OCI-LY7 (cell line): ENCODE results near the gene TRHDE. TPM values are rescaled to one million over a fixed set of nuclear protein-coding genes. Genes with fewer than 3 reads are reported as not detected.
"Not testable (repeated sequence)": the region's sequence is repeated elsewhere in the genome, so short reads cannot be mapped to it uniquely, and the experiment has no call there.

Source experiments
- BruUV-seq: library from RNA; stranded (reverse); fragments of 400-500 nt; replicated peaks from 2 replicates; lab custom pipeline; 2021; lab: Mats Ljungman, UMichigan
- CTCF ChIA-PET: fragments of 300-600 bp; sonication (Branson Sonifier 250); formaldehyde crosslinking; loops from one replicate; lab custom pipeline; 2022; ENCODE audit warnings: antibody characterized with exemption; ENCODE audit not compliant: unreplicated experiment; lab: Charles Lee
- POLR2A ChIA-PET: fragments of 300-600 bp; sonication (Branson Sonifier 250); formaldehyde crosslinking; loops from one replicate; lab custom pipeline; 2022; ENCODE audit warnings: antibody characterized with exemption; lab: Charles Lee
- DNase-seq: peaks from one replicate; pipeline ENCODE4 v3.0.0-alpha.2; 2015; ENCODE audit warnings: low spot score
- H2AFZ ChIP-seq: fragments of 200-600 bp; sonication (generic), shearing (Covaris generic); 2 replicates; pipeline ENCODE4 v1.6.1; 2014; ENCODE audit warnings: mild to moderate bottlenecking, antibody characterized with exemption, low read length, moderate library complexity
- H3K27ac ChIP-seq: fragments of 200-600 bp; sonication (generic); 2 replicates; pipeline ENCODE4 v1.5.1; 2014; ENCODE audit warnings: mixed run types, low read depth, mild to moderate bottlenecking, moderate library complexity, low read length, inconsistent platforms; ENCODE audit not compliant: poor library complexity, severe bottlenecking
- H3K36me3 ChIP-seq: fragments of 200-600 bp; sonication (generic); 2 replicates; pipeline ENCODE4 v1.6.1; 2014; ENCODE audit warnings: mild to moderate bottlenecking, antibody characterized with exemption, low read length, moderate library complexity, mixed read lengths; ENCODE audit not compliant: insufficient read depth
- H3K4me1 ChIP-seq: fragments of 200-600 bp; sonication (generic); 2 replicates; pipeline ENCODE4 v1.5.1; 2014; ENCODE audit warnings: mild to moderate bottlenecking, low read length; ENCODE audit not compliant: insufficient read depth, poor library complexity, severe bottlenecking
- H3K4me2 ChIP-seq: fragments of 200-600 bp; sonication (generic); 2 replicates; pipeline ENCODE4 v1.6.1; 2014; ENCODE audit warnings: mild to moderate bottlenecking, low read length
- H3K4me3 ChIP-seq: fragments of 200-600 bp; sonication (generic); 2 replicates; pipeline ENCODE4 v1.5.1; 2014; ENCODE audit warnings: mild to moderate bottlenecking, low read depth, low read length; ENCODE audit not compliant: poor library complexity, severe bottlenecking
- H3K79me2 ChIP-seq: fragments of 200-600 bp; sonication (generic); 2 replicates; pipeline ENCODE4 v1.6.1; 2016; ENCODE audit warnings: low read depth, mild to moderate bottlenecking, low read length, moderate library complexity, mixed read lengths; ENCODE audit not compliant: insufficient read depth
- H3K9me2 ChIP-seq: fragments of 200-600 bp; sonication (generic); 2 replicates; pipeline ENCODE4 v1.6.1; 2016; ENCODE audit warnings: mild to moderate bottlenecking, low read length, mixed read lengths; ENCODE audit not compliant: insufficient read depth
- H3K9me3 ChIP-seq: fragments of 200-600 bp; sonication (generic); 2 replicates; pipeline ENCODE4 v1.6.1; 2014; ENCODE audit warnings: mild to moderate bottlenecking, mixed run types, low read length, mixed read lengths
- H4K20me1 ChIP-seq: fragments of 200-600 bp; sonication (generic); 2 replicates; pipeline ENCODE4 v1.6.1; 2014; ENCODE audit warnings: mild to moderate bottlenecking, antibody characterized with exemption, low read length, moderate library complexity, mixed read lengths; ENCODE audit not compliant: insufficient read depth
- EZH2phosphoT487 ChIP-seq: fragments of 200-600 bp; sonication (generic); IDR thresholded peaks from 2 replicates; pipeline ENCODE4 v1.6.1; 2018; ENCODE audit warnings: low read depth, borderline replicate concordance, mild to moderate bottlenecking, mixed run types, antibody characterized with exemption, low read length, moderate library complexity, mixed read lengths
- intact Hi-C: fragments of 100-400 bp; cut with micrococcal nuclease; formaldehyde crosslinking; loops from one replicate; pipeline ENCODE4 v1.10.0; 2022; ENCODE audit not compliant: unreplicated experiment
- total RNA-seq, 2 experiments: library from RNA; depleted of rRNA in 1 of 2; stranded (reverse); fragments of >200 nt in 1 of 2; shearing (Covaris generic) in 1 of 2; gene quantifications; 2 replicates each; pipeline ENCODE4 v1.2.3, GENCODE V29; 2014 to 2022
- TF ChIP-seq, protein P1 (sequence below): fragments of 200-600 bp; sonication (generic); conservative IDR thresholded peaks from 2 replicates; pipeline ENCODE4 v1.5.1; 2014; ENCODE audit warnings: mild to moderate bottlenecking, antibody characterized with exemption, low read length, moderate library complexity, mixed read lengths

Gene TRHDE
- total RNA-seq, 2 experiments from 2014 or later, result not detected

DNA sequence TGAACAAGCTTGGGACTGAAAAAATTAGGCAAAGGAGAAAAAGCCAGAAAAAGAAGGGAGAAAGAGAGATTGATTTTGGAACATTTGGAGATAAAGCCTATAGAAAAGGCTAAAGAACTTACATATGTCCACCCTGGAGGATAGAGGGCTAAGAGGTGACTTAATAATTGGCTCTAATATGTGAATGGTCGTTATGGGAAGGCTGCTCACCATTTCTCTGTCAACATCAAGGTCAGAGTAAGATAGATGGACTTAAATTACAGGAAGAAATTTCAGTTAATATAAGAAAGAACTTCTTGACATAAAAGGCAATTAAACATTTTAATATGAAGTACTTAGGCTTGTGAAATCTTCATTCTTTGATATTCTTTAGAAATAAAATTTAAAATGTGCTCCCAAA, 238.6 kb downstream of the TRHDE start:
- TF ChIP-seq, protein P1, sequence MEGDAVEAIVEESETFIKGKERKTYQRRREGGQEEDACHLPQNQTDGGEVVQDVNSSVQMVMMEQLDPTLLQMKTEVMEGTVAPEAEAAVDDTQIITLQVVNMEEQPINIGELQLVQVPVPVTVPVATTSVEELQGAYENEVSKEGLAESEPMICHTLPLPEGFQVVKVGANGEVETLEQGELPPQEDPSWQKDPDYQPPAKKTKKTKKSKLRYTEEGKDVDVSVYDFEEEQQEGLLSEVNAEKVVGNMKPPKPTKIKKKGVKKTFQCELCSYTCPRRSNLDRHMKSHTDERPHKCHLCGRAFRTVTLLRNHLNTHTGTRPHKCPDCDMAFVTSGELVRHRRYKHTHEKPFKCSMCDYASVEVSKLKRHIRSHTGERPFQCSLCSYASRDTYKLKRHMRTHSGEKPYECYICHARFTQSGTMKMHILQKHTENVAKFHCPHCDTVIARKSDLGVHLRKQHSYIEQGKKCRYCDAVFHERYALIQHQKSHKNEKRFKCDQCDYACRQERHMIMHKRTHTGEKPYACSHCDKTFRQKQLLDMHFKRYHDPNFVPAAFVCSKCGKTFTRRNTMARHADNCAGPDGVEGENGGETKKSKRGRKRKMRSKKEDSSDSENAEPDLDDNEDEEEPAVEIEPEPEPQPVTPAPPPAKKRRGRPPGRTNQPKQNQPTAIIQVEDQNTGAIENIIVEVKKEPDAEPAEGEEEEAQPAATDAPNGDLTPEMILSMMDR, result no peak
- TF ChIP-seq EZH2phosphoT487, result no peak
- no peak for DNase-seq
- no TSS peak for BruUV-seq
- Histone ChIP-seq H2AFZ (no peak overlapping the region), H3K27ac (no peak overlapping the region), H3K4me1 (no peaks in the 10 kb centered on the region), H3K79me2 (no peaks in the 10 kb centered on the region), H3K9me3 (no peaks in the 10 kb centered on the region), H3K4me3 (no peak overlapping the region), H3K4me2 (no peak overlapping the region), H4K20me1 (no peaks in the 10 kb centered on the region), H3K9me2 (no peaks in the 10 kb centered on the region), H3K36me3 (no peaks in the 10 kb centered on the region)
- intact Hi-C loops, result no loop called here
- CTCF ChIA-PET, result no interaction called here
- POLR2A ChIA-PET, result interaction anchor here (0.6 to 1.2 kb wide), 2 partner anchors 10 to 13 kb away, joined by 3 read pairs; no protein-coding TSS in a partner anchor

DNA sequence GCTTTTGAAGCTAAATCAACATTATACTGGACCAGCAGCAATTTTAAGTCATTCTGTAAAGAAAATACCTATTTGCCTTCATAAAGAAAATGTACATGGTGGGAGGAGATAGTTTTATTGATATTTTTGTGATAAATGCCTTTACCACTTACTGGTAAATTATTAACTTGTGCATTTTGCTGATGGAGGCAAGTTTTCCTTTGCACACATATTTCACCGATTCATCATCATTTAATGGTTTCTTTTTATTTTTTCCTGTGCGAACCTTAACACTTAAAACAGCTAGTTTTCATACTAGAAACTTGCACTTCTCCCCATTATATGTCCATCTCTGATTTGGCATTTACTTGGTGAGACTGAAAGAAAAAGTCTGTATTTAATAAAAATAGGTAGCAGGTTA, 239.3 kb downstream of the TRHDE start:
- intact Hi-C loops, result no loop called here
- no peak for DNase-seq
- H3K36me3 ChIP-seq, result no peaks in the 10 kb centered on the region
- no peaks in the 10 kb centered on the region for H3K79me2 ChIP-seq
- ChIA-PET POLR2A (interaction anchor here (1.2 kb wide), 1 partner anchor 10 kb away, joined by 3 read pairs; no protein-coding TSS in a partner anchor), CTCF (no interaction called here)
- no peak overlapping the region for H3K4me2 ChIP-seq
- no peaks in the 10 kb centered on the region for H3K4me1 ChIP-seq
- H2AFZ ChIP-seq, result no peak overlapping the region
- TF ChIP-seq, protein P1, result no peak
- no peak for TF ChIP-seq EZH2phosphoT487
- H3K27ac ChIP-seq, result no peak overlapping the region
- no peaks in the 10 kb centered on the region for H3K9me2 ChIP-seq
- BruUV-seq, result no TSS peak
- no peaks in the 10 kb centered on the region for H3K9me3 ChIP-seq
- no peak overlapping the region for H3K4me3 ChIP-seq
- no peaks in the 10 kb centered on the region for H4K20me1 ChIP-seq

DNA sequence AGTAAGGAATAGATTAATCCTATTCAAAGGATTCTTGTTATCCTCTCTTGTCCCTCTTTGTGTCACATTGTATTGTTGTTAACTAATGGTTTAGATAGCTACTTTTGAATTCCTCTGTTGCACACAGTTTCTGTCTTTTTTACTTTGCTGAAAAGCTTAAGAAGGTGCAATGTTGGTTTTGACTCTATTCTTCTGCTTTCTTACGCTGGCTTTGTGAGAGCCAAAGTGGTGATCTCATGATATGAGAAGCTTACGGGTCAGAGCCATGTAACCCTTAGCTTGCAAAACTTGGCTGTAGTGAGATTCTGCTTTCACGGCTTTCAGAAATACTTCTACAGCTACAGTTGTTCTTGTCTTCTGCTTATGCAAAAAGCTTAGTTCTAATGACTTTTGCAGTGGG, 239.7 kb downstream of the TRHDE start:
- H3K4me2 ChIP-seq, result no peak overlapping the region
- no peak overlapping the region for H3K4me3 ChIP-seq
- TF ChIP-seq, protein P1, result no peak
- no peak for TF ChIP-seq EZH2phosphoT487
- no peak overlapping the region for H2AFZ ChIP-seq
- no TSS peak for BruUV-seq
- no peaks in the 10 kb centered on the region for H3K36me3 ChIP-seq
- ChIA-PET POLR2A (no interaction called here), CTCF (no interaction called here)
- H3K79me2 ChIP-seq, result no peaks in the 10 kb centered on the region
- H3K9me3 ChIP-seq, result no peaks in the 10 kb centered on the region
- H3K4me1 ChIP-seq, result no peaks in the 10 kb centered on the region
- DNase-seq, result no peak
- no peaks in the 10 kb centered on the region for H3K9me2 ChIP-seq
- intact Hi-C loops, result no loop called here
- no peaks in the 10 kb centered on the region for H4K20me1 ChIP-seq
- H3K27ac ChIP-seq, result no peak overlapping the region

DNA sequence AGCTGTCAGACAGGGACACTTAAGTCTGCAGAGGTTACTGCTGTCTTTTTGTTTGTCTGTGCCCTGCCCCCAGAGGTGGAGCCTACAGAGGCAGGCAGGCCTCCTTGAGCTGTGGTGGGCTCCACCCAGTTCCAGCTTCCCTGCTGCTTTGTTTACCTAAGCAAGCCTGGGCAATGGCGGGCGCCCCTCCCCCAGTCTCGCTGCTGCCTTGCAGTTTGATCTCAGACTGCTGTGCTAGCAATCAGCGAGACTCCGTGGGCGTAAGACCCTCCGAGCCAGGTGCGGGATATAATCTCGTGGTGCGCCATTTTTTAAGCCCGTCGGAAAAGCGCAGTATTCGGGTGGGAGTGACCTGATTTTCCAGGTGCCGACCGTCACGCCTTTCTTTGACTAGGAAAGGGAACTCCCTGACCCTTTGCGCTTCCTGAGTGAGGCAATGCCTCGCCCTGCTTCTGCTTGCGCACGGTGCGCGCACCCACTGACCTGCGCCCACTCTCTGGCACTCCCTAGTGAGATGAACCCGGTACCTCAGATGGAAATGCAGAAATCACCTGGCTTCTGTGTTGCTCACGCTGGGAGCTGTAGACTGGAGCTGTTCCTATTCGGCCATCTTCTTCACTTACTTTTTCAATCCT, 248.0 kb downstream of the TRHDE start:
- BruUV-seq, H3K79me2 ChIP-seq, H3K36me3 ChIP-seq, CTCF ChIA-PET, H4K20me1 ChIP-seq, H2AFZ ChIP-seq, H3K4me3 ChIP-seq, H3K9me3 ChIP-seq, H3K27ac ChIP-seq, intact Hi-C loops, H3K4me2 ChIP-seq, H3K9me2 ChIP-seq, DNase-seq: not testable (repeated sequence)
- POLR2A ChIA-PET, result interaction anchor here (0.6 to 1.0 kb wide), 3 partner anchors 13 to 929 kb away, joined by 3 to 4 read pairs (median 3); no protein-coding TSS in a partner anchor
- H3K4me1 ChIP-seq, result peaks cover 28% of the 10 kb centered on the region
